AML-193 (cell line): ENCODE results near the gene HPSE.

Experiments used
- DNase-seq, 2 experiments: peaks; one replicate each; lab custom pipeline; 2025; lab: John Stamatoyannopoulos, UW

HPSE gene

GRCh38 chr4:83247415-83248357 lies 87.0 kb downstream of the HPSE start:
- DNase-seq = no peak
